HepG2 (cell line): ENCODE measurements around the gene VKORC1. TPM values are rescaled to one million over a fixed set of nuclear protein-coding genes. Genes with fewer than 3 reads are reported as not detected.
A peak's percentile ranks its signal among the peaks of the same experiment; 100 is the strongest.

Experiments
- ATAC-seq: fragments of 200-7000 bp; cut with Tn5 transposase; 3 replicates; pipeline ENCODE4 v1.9.1; 2020; ENCODE audit warnings: mild to moderate bottlenecking, moderate library complexity
- BruUV-seq: library from RNA; stranded (reverse); fragments of 400-500 nt; replicated peaks from 2 replicates; lab custom pipeline; 2021; lab: Mats Ljungman, UMichigan
- CTCF ChIA-PET: fragments of 300-600 bp; formaldehyde crosslinking; extraction: SDS; loops from one replicate; lab custom pipeline; 2021; ENCODE audit warnings: low total read pairs, inconsistent platforms, low intra/inter-chr PET ratio; lab: Yijun Ruan, JAX
- POLR2A ChIA-PET: fragments of 350-600 bp; sonication (Branson Sonifier 250); formaldehyde crosslinking; loops from one replicate; lab custom pipeline; 2020; ENCODE audit warnings: antibody characterized with exemption, inconsistent platforms; lab: Yijun Ruan, JAX
- DNase-seq: peaks from one replicate; pipeline ENCODE4 v3.0.0-alpha.2; 2015; ENCODE audit warnings: low spot score
- FAIRE-seq: peaks from 3 replicates; lab custom pipeline; 2011; peaks lifted over from hg19 to GRCh38; lab: Jason Lieb, UNC
- H2AFZ ChIP-seq: one replicate; pipeline ENCODE4 v1.6.1; 2011; ENCODE audit warnings: low read length, inconsistent platforms
- H3K27ac ChIP-seq: fragments of 300-600 bp; 3 replicates; pipeline ENCODE4 v1.8.0; 2011; ENCODE audit warnings: mixed run types, mild to moderate bottlenecking, mixed read lengths, low read length, inconsistent platforms; ENCODE audit not compliant: insufficient read depth; ENCODE audit errors: extremely low read length
- H3K27me3 ChIP-seq, 2 experiments: fragments of 200-600 bp in 1 of 2; 2 replicates in 1 of 2; 3 replicates in 1 of 2; pipeline versions ENCODE4 v1.6.0 to v1.8.0; 2011; ENCODE audit warnings: low read length in 2 of 2, mild to moderate bottlenecking in 2 of 2, moderate library complexity in 2 of 2, inconsistent platforms in 1 of 2; ENCODE audit not compliant: insufficient read depth in 2 of 2, control insufficient read depth in 1 of 2
- H3K36me3 ChIP-seq, 2 experiments: fragments of 200-600 bp in 1 of 2; replicated peaks in 1 of 2; 2 replicates in 1 of 2; 3 replicates in 1 of 2; pipeline versions ENCODE4 v1.5.1 to v1.8.0; 2011; ENCODE audit warnings: low read length in 2 of 2, inconsistent platforms in 1 of 2; ENCODE audit not compliant: insufficient read depth in 2 of 2, control insufficient read depth in 1 of 2
- H3K4me1 ChIP-seq: 2 replicates; pipeline ENCODE4 v1.5.1; 2012; ENCODE audit warnings: low read length, inconsistent platforms; ENCODE audit not compliant: insufficient read depth
- H3K4me2 ChIP-seq: 2 replicates; pipeline ENCODE4 v1.6.0; 2011; ENCODE audit warnings: low read depth, low read length, inconsistent platforms
- H3K4me3 ChIP-seq, 3 experiments: fragments of 200-600 bp in 1 of 3; sonication (generic), shearing (Covaris generic) in 1 of 3; replicated peaks in 1 of 3; 2 replicates each; pipeline ENCODE4 v1.5.1; 2011 to 2016; ENCODE audit warnings: low read length in 3 of 3, inconsistent platforms in 2 of 3, low read depth in 2 of 3, mild to moderate bottlenecking in 2 of 3, control low read depth in 1 of 3, mixed read lengths in 1 of 3; ENCODE audit not compliant: insufficient read depth in 1 of 3
- H3K79me2 ChIP-seq: one replicate; pipeline ENCODE4 v1.6.1; 2011; ENCODE audit warnings: low read length, inconsistent platforms; ENCODE audit not compliant: insufficient read depth
- H3K9ac ChIP-seq: 2 replicates; pipeline ENCODE4 v1.6.0; 2011; ENCODE audit warnings: mild to moderate bottlenecking, low read depth, low read length, inconsistent platforms; ENCODE audit not compliant: insufficient read depth
- H3K9me3 ChIP-seq: 2 replicates; pipeline ENCODE4 v1.5.1; 2012; ENCODE audit warnings: mild to moderate bottlenecking, low read length
- H4K20me1 ChIP-seq: 2 replicates; pipeline ENCODE4 v1.6.0; 2011; ENCODE audit warnings: inconsistent platforms, mild to moderate bottlenecking, low read length, moderate library complexity; ENCODE audit not compliant: insufficient read depth
- CENPBD1 ChIP-seq: sonication (generic); formaldehyde crosslinking; IDR thresholded peaks from 2 replicates; pipeline ENCODE4 v1.8.0; 2022; ENCODE audit warnings: missing genetic modification reagents, low read depth, mild to moderate bottlenecking, borderline replicate concordance
- E2F2 ChIP-seq: sonication (generic); formaldehyde crosslinking; IDR thresholded peaks from 2 replicates; pipeline ENCODE4 v1.4.0; 2020; ENCODE audit warnings: missing genetic modification reagents, borderline replicate concordance
- EZH2 ChIP-seq: conservative IDR thresholded peaks from 2 replicates; pipeline ENCODE4 v1.6.1; 2012; ENCODE audit warnings: mild to moderate bottlenecking, low read depth, low read length, moderate library complexity
- FOXK1 ChIP-seq: sonication (generic); formaldehyde crosslinking; IDR thresholded peaks from 2 replicates; pipeline ENCODE4 v1.4.0; 2020; ENCODE audit warnings: low read depth, missing genetic modification reagents, borderline replicate concordance
- MIER2 ChIP-seq: IDR thresholded peaks from 2 replicates; pipeline ENCODE4 v1.6.1; 2016; ENCODE audit warnings: missing biosample characterization, missing genetic modification reagents
- PHF21A ChIP-seq: sonication (generic); formaldehyde crosslinking; IDR thresholded peaks from 2 replicates; pipeline ENCODE4 v1.5.0; 2020; ENCODE audit warnings: mild to moderate bottlenecking, missing genetic modification reagents
- RBM22 ChIP-seq: fragments of 200-400 bp; formaldehyde crosslinking; optimal IDR thresholded peaks from 2 replicates; pipeline ENCODE3; 2017; ENCODE audit warnings: mild to moderate bottlenecking, low read length, moderate library complexity
- ZFP62 ChIP-seq: sonication (generic); formaldehyde crosslinking; IDR thresholded peaks from 2 replicates; pipeline ENCODE4 v1.4.0; 2020; ENCODE audit warnings: missing genetic modification reagents
- ZNF891 ChIP-seq: sonication (generic); formaldehyde crosslinking; IDR thresholded peaks from 2 replicates; pipeline ENCODE4 v1.5.0; 2020; ENCODE audit warnings: mild to moderate bottlenecking, missing genetic modification reagents
- WGBS: methylation state at CpG from one replicate; pipeline ENCODE4 v1.1.6; 2017; ENCODE audit warnings: low lambda C conversion rate; 5-methylcytosine and 5-hydroxymethylcytosine counted together
- in situ Hi-C: cut with HindIII; loops from 2 replicates; pipeline ENCODE4 v1.10.0; 2017; ENCODE audit warnings: low pct_unique_long_range_greater_than_20kb; ENCODE audit not compliant: extremely low pct_ligation_motif_present
- intact Hi-C: fragments of 100-400 bp; cut with micrococcal nuclease; formaldehyde crosslinking; loops from one replicate; pipeline ENCODE4 v1.10.0; 2022; ENCODE audit not compliant: unreplicated experiment
- polyA plus RNA-seq, 8 experiments: library from polyadenylated mRNA; depleted of rRNA in 3 of 8; stranded (reverse) in 7 of 8; unstranded in 1 of 8; fragments of >200 nt; fragmentation: Illumina TruSeq in 4 of 8; extraction: Trizol in 4 of 8; gene quantifications; 2 replicates each; pipeline versions ENCODE4 v1.2.1 to v1.2.3, GENCODE V29; 2011 to 2016; ENCODE audit warnings: low read depth in 4 of 8, missing spikeins in 1 of 8, mixed read lengths in 1 of 8; ENCODE audit not compliant: insufficient read depth in 1 of 8
- total RNA-seq, 5 experiments: library from RNA; depleted of rRNA; stranded (reverse); fragments of >200 nt; fragmentation: Illumina TruSeq; extraction: Trizol; gene quantifications; 2 replicates each; pipeline ENCODE4 v1.2.3, GENCODE V29; 2016; ENCODE audit warnings: low read depth in 1 of 5

VKORC1 gene
- total and polyA plus RNA-seq, 2 of the 13 experiments (the other 11 are each of a cell fraction or from before 2014, with no cell fraction given) = 141 to 615 TPM

- Histone ChIP-seq H3K36me3 (peaks cover 13 to 32% of the 10 kb centered on the region in 2 experiments), H3K4me1 (peaks cover 14% of the 10 kb centered on the region), H3K4me3 (no peak overlapping the region), H3K79me2 (peaks cover 31% of the 10 kb centered on the region), H2AFZ (no peak overlapping the region), H3K4me2 (no peak overlapping the region), H3K27ac (no peak overlapping the region), H3K27me3 (no peaks in the 10 kb centered on the region; a peak in 1 of 5 replicates), H4K20me1 (peaks cover 12% of the 10 kb centered on the region), H3K9ac (no peak overlapping the region), H3K9me3 (no peaks in the 10 kb centered on the region)
- in situ Hi-C loops (no loop called here), intact Hi-C loops (no loop called here)
- CTCF ChIA-PET = no interaction called here
- no peak for DNase-seq
- no peak for FAIRE-seq
- 99% methylated on average over 8 of the region's 8 CpGs for WGBS
- TF ChIP-seq EZH2 (no peak), CENPBD1 (CRISPR knock-in tag) (no peak), PHF21A (CRISPR knock-in tag) (no peak), E2F2 (CRISPR knock-in tag) (no peak), ZFP62 (CRISPR knock-in tag) (no peak), FOXK1 (CRISPR knock-in tag) (no peak), RBM22 (peak; percentile 35), ZNF891 (0 out of 2 replicates have a peak, but pooled peaks have one; percentile 32), MIER2 (no peak)
- TF ChIP-seq, all 625 proteins: peak for 2
- POLR2A ChIA-PET = no interaction called here
- BruUV-seq = no TSS peak
- no peak for ATAC-seq
Measured at GRCh38 chr16:31089199-31089598, 5.4 kb downstream of the VKORC1 start.
